Left lung (tissue), 10 donors: Measurements from ENCODE around the gene SLCO4A1. TPM values are rescaled to one million over a fixed set of nuclear protein-coding genes. Genes with fewer than 3 reads are reported as not detected.

Source experiments
- ATAC-seq: fragments of 200-7000 bp; cut with Tn5 transposase; one replicate; pipeline ENCODE4 v1.9.1; 2020; ENCODE audit warnings: moderate library complexity
- DNase-seq, 4 donors: peaks; one replicate each; pipeline ENCODE4 v3.0.0-alpha.2; 2013 to 2020
- H3K27ac ChIP-seq, 2 donors: fragments of 200-600 bp; sonication (generic) in 1 of 2; one replicate each; pipeline versions ENCODE4 v1.5.0 to v1.8.0; 2020 to 2021
- H3K27me3 ChIP-seq, 2 donors: fragments of 200-600 bp; sonication (generic) in 1 of 2; one replicate each; pipeline versions ENCODE4 v1.5.0 to v1.8.0; 2020 to 2021
- H3K36me3 ChIP-seq, 2 donors: fragments of 200-600 bp; sonication (generic) in 1 of 2; one replicate each; pipeline versions ENCODE4 v1.5.0 to v1.8.0; 2020 to 2021
- H3K4me1 ChIP-seq, 2 donors: fragments of 200-600 bp; one replicate each; pipeline ENCODE4 v1.8.0; 2021
- H3K4me3 ChIP-seq, 2 donors: fragments of 200-600 bp; sonication (generic) in 1 of 2; one replicate each; pipeline versions ENCODE4 v1.5.0 to v1.8.0; 2020 to 2021; ENCODE audit warnings: mild to moderate bottlenecking in 1 of 2
- H3K9me3 ChIP-seq, 2 donors: fragments of 200-600 bp; sonication (generic) in 1 of 2; one replicate each; pipeline versions ENCODE4 v1.5.0 to v1.8.0; 2020 to 2021
- CTCF ChIP-seq, 2 donors: fragments of 200-600 bp; sonication (generic) in 1 of 2; IDR thresholded peaks; one replicate each; pipeline versions ENCODE4 v1.5.0 to v1.8.0; 2021; ENCODE audit warnings: antibody characterized with exemption in 2 of 2
- intact Hi-C, 2 donors: fragments of 100-400 bp; cut with DNase I; formaldehyde crosslinking; loops; one replicate each; pipeline versions ENCODE4 v1.11.2 to v1.14.2; 2022
- polyA plus RNA-seq, 6 donors: library from polyadenylated mRNA; unstranded; fragments of 120-200 nt; gene quantifications; one replicate each; pipeline ENCODE4 v1.2.1, GENCODE V29; 2013; ENCODE audit not compliant: insufficient read length in 6 of 6
- total RNA-seq, 2 donors: library from RNA; stranded (reverse); fragmentation: NEBNext Ultra II Directional; extraction: Animal tissue kit (Norgen Biotek cat#: 25700); gene quantifications; one replicate each; pipeline ENCODE4 v1.2.1, GENCODE V29; 2021
- donor health status: DM: no; HTN: yes; CAD: no.
- donor health status: DM: no; HTN: no; CAD: no.

The SLCO4A1 gene
- total and polyA plus RNA-seq, 8 donors: 0.20 to 47.2 (median 0.60) TPM

GRCh38 chr20:62629864-62630470 lies 12.3 kb upstream of the SLCO4A1 start:
- H3K36me3 ChIP-seq: no peaks in the 10 kb centered on the region
- intact Hi-C loops: no loop called here

GRCh38 chr20:62631336-62632308 lies 10.7 kb upstream of the SLCO4A1 start:
- H3K4me3 ChIP-seq: no peak overlapping the region
- no peaks in the 10 kb centered on the region for H3K9me3 ChIP-seq
- ATAC-seq (no peak), DNase-seq (peak in 1 of 4 donors; percentile 75)
- no peak for TF ChIP-seq CTCF (IDR thresholded peaks at IDR 0.05)
- peak overlapping the region in 1 of 2 donors; percentile 16 for H3K27ac ChIP-seq
- H3K27me3 ChIP-seq: peaks cover 0 to 33% of the 10 kb centered on the region in 2 donors
- intact Hi-C loops: no loop called here
- peaks cover 0 to 27% of the 10 kb centered on the region in 2 donors for H3K4me1 ChIP-seq
- no peaks in the 10 kb centered on the region for H3K36me3 ChIP-seq

More at GRCh38 chr20:62629864-62630470, 12.3 kb upstream of the SLCO4A1 start:
- TF ChIP-seq CTCF (IDR thresholded peaks at IDR 0.05): no peak
- no peak overlapping the region for H3K4me3 ChIP-seq
- no peaks in the 10 kb centered on the region for H3K9me3 ChIP-seq
- peaks cover 0 to 17% of the 10 kb centered on the region in 2 donors for H3K27me3 ChIP-seq
- H3K4me1 ChIP-seq: peaks cover 0 to 39% of the 10 kb centered on the region in 2 donors
- peak in 1 of 4 donors; percentile 71 for DNase-seq
- no peak for ATAC-seq
- no peak overlapping the region for H3K27ac ChIP-seq

GRCh38 chr20:62632575-62633090 lies 9.7 kb upstream of the SLCO4A1 start:
- TF ChIP-seq CTCF (IDR thresholded peaks at IDR 0.05): no peak
- no peaks in the 10 kb centered on the region for H3K9me3 ChIP-seq
- peaks cover 0 to 29% of the 10 kb centered on the region in 2 donors for H3K4me1 ChIP-seq
- H3K4me3 ChIP-seq: no peak overlapping the region
- ATAC-seq (no peak), DNase-seq (no peak)
- peak overlapping the region in 1 of 2 donors; percentile 16 for H3K27ac ChIP-seq
- H3K27me3 ChIP-seq: peaks cover 0 to 39% of the 10 kb centered on the region in 2 donors
- intact Hi-C loops: no loop called here
- no peaks in the 10 kb centered on the region for H3K36me3 ChIP-seq

- Histone ChIP-seq H3K36me3 (no peaks in the 10 kb centered on the region), H3K27me3 (peaks cover 0 to 40% of the 10 kb centered on the region in 2 donors), H3K4me3 (no peak overlapping the region), H3K9me3 (no peaks in the 10 kb centered on the region), H3K27ac (no peak overlapping the region), H3K4me1 (peaks cover 0 to 21% of the 10 kb centered on the region in 2 donors)
- no peak for TF ChIP-seq CTCF (IDR thresholded peaks at IDR 0.05)
- DNase-seq: peak in 1 of 4 donors; percentile 20
- no peak for ATAC-seq
- intact Hi-C loops: no loop called here
These were observed 8.5 kb upstream of the SLCO4A1 start for GRCh38 chr20:62633598-62634329.
